ENCODE results near the gene FAM180B. TPM values are rescaled to one million over a fixed set of nuclear protein-coding genes. Genes with fewer than 3 reads are reported as not detected.

The FAM180B gene
- total RNA-seq, 2 donors from 2014 or later, result 0.20 TPM; not detected in 1

DNA sequence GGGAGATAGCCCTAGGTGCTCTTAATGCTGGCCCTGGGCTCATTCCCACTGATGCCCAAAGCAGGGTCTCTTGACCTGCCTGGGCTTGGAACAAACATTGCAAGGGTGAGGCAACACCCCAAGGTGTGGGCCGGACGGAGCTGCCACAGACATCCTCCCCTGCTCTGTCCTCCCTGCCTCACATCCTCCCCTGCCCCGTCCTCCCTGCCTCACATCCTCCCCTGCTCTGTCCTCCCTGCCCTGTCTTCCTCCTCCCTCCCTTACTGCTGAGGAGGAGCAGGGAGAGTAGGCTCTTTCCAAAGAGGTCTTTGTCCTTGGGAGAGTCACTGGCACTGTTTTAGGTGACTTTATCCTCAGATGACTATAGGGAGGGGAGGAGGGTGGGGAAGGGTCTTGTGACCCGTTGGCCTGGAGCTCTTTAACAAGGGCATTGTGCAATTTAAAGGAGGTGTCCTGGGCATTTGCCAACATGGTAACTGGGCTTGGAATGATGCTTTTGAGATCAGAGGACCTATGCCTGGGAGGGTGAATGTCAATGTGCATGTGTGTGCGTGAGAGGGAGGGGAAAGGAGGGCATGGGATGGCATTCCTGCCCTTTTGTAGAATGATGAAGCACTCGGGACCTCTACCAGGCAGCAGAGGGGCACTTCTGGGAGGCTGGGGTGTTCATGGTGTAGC lies 700 bp downstream of the FAM180B start:
- Mint-ChIP-seq H3K9me3 (peaks cover 2% of the 10 kb centered on the region), H3K4me3 (no peak overlapping the region), H3K4me1 (peaks cover 5% of the 10 kb centered on the region), H3K36me3 (ENCODE audit: low read depth) (peaks cover 31% of the 10 kb centered on the region), H3K27me3 (ENCODE audit: insufficient read depth) (peaks cover 11% of the 10 kb centered on the region), H3K27ac (no peak overlapping the region)
- H3K27me3 ChIP-seq (ENCODE audit: control insufficient read depth, insufficient read depth, low read length, poor library complexity, severe bottlenecking), result no peaks in the 10 kb centered on the region
- H3K4me3 ChIP-seq (ENCODE audit: low read length), result no peak overlapping the region
- no peak overlapping the region for H3K27ac ChIP-seq (ENCODE audit: low read depth, low read length)
- no peak for TF ChIP-seq CTCF (conservative IDR thresholded peaks at IDR 0.05)
- DNase-seq, result no peak
- H3K9me3 ChIP-seq (ENCODE audit: control insufficient read depth, low read length), result no peaks in the 10 kb centered on the region
- peaks cover 30% of the 10 kb centered on the region for H3K36me3 ChIP-seq (ENCODE audit: control insufficient read depth, insufficient read depth, low read length)
- no peak overlapping the region for H3K9ac ChIP-seq (ENCODE audit: extremely low read depth, low read length, poor library complexity, severe bottlenecking)
- WGBS, 2 experiments (ENCODE audit: insufficient coverage in 1 of 2, insufficient read length in 1 of 2), result 75 to 90% methylated on average over 2 to 6 of the region's 6 CpGs
- no peaks in the 10 kb centered on the region for H3K4me1 ChIP-seq (ENCODE audit: control insufficient read depth, insufficient read depth, low read length)

GRCh38 chr11:47587723-47588326 lies 1.3 kb downstream of the FAM180B start:
- Histone ChIP-seq H3K36me3 (ENCODE audit: control insufficient read depth, insufficient read depth, low read length) (peaks cover 23% of the 10 kb centered on the region), H3K9ac (ENCODE audit: extremely low read depth, low read length, poor library complexity, severe bottlenecking) (no peak overlapping the region), H3K27me3 (ENCODE audit: control insufficient read depth, insufficient read depth, low read length, poor library complexity, severe bottlenecking) (peaks cover 5% of the 10 kb centered on the region), H3K4me1 (ENCODE audit: control insufficient read depth, insufficient read depth, low read length) (no peaks in the 10 kb centered on the region), H3K27ac (ENCODE audit: low read depth, low read length) (no peak overlapping the region), H3K4me3 (ENCODE audit: low read length) (no peak overlapping the region), H3K9me3 (ENCODE audit: control insufficient read depth, low read length) (no peaks in the 10 kb centered on the region)
- 93 to 97% methylated on average over 5 to 13 of the region's 14 CpGs for WGBS, 2 experiments (ENCODE audit: insufficient coverage in 1 of 2, insufficient read length in 1 of 2)
- TF ChIP-seq CTCF (conservative IDR thresholded peaks at IDR 0.05), result no peak
- H3K4me1 Mint-ChIP-seq, result peaks cover 5% of the 10 kb centered on the region
- peaks cover 2% of the 10 kb centered on the region for H3K9me3 Mint-ChIP-seq
- peaks cover 25% of the 10 kb centered on the region for H3K36me3 Mint-ChIP-seq (ENCODE audit: low read depth)
- DNase-seq, result no peak
- no peak overlapping the region for H3K27ac Mint-ChIP-seq
- no peak overlapping the region for H3K4me3 Mint-ChIP-seq
- peaks cover 18% of the 10 kb centered on the region for H3K27me3 Mint-ChIP-seq (ENCODE audit: insufficient read depth)

DNA sequence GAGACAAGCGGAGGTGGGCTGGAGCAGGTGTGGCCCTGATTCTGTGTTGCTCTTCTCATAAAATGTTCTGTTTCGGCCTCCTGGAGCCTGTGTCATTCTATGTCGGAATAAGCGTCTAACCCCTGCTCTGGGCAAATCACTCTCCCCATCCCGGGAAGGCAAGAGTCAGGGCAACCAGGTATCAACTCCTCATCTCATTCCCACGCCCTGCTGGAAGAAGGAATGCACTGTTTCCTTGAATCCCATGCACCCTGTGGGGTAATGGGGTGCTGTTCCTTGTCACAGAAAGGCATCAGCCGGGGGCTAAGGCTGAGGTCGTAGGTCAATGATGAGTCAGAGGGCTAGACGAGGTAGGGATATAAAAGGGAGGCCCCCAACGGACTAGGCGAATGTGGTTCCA lies 2.6 kb downstream of the FAM180B start:
- H3K9me3 ChIP-seq (ENCODE audit: control insufficient read depth, low read length), result no peaks in the 10 kb centered on the region
- 78 to 94% methylated on average over 8 to 10 of the region's 11 CpGs for WGBS, 2 experiments (ENCODE audit: insufficient coverage in 1 of 2, insufficient read length in 1 of 2)
- no peak for TF ChIP-seq CTCF (conservative IDR thresholded peaks at IDR 0.05)
- peaks cover 16% of the 10 kb centered on the region for H3K27me3 ChIP-seq (ENCODE audit: control insufficient read depth, insufficient read depth, low read length, poor library complexity, severe bottlenecking)
- Mint-ChIP-seq H3K4me3 (no peak overlapping the region), H3K27ac (no peak overlapping the region), H3K27me3 (ENCODE audit: insufficient read depth) (peaks cover 29% of the 10 kb centered on the region), H3K36me3 (ENCODE audit: low read depth) (peaks cover 12% of the 10 kb centered on the region), H3K9me3 (peaks cover 2% of the 10 kb centered on the region), H3K4me1 (peaks cover 7% of the 10 kb centered on the region)
- H3K4me1 ChIP-seq (ENCODE audit: control insufficient read depth, insufficient read depth, low read length), result no peaks in the 10 kb centered on the region
- H3K9ac ChIP-seq (ENCODE audit: extremely low read depth, low read length, poor library complexity, severe bottlenecking), result no peak overlapping the region
- H3K27ac ChIP-seq (ENCODE audit: low read depth, low read length), result no peak overlapping the region
- H3K36me3 ChIP-seq (ENCODE audit: control insufficient read depth, insufficient read depth, low read length), result peaks cover 11% of the 10 kb centered on the region
- no peak overlapping the region for H3K4me3 ChIP-seq (ENCODE audit: low read length)
- DNase-seq, result no peak

Measured in endodermal cell (in vitro differentiated cells).